Body of pancreas (tissue), 4 donors: ENCODE data around the gene OLIG1.

Experiments
- POLR2A ChIP-seq, 3 donors: fragments of 450-650 bp; IDR thresholded peaks; one replicate each; pipeline ENCODE4 v1.6.1; 2016; ENCODE audit warnings: antibody characterized with exemption in 3 of 3, mild to moderate bottlenecking in 2 of 3
- TF ChIP-seq, protein P1 (sequence below), 7 experiments: fragments of 450-650 bp in 4 of 7; fragments of 200-600 bp in 3 of 7; sonication (generic) in 3 of 7; IDR thresholded peaks; one replicate each; pipeline ENCODE4 v1.5.1; 2016 to 2019; ENCODE audit warnings: antibody characterized with exemption in 7 of 7

DNA sequence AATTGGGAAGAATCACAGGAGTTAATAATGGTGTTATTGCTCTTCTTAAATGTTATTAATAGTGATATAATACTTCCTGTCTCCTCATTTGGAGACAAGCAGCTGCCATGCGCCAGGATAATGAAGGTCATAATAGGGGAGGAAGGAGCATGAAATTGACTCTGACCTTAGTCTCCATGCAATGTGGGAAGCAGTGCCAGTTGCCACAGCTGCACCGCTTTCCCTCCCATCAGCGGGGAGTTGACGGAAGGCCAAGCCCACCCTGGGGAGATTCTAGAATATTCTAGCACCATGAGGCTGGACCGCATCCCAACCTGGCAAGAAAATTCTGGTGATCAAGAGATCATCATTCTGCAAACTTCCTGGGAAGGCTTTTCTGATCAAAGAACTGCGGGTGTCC, 11.0 kb upstream of the OLIG1 start:
- TF ChIP-seq POLR2A (IDR thresholded peaks at IDR 0.05) = no peak
- TF ChIP-seq, protein P1, sequence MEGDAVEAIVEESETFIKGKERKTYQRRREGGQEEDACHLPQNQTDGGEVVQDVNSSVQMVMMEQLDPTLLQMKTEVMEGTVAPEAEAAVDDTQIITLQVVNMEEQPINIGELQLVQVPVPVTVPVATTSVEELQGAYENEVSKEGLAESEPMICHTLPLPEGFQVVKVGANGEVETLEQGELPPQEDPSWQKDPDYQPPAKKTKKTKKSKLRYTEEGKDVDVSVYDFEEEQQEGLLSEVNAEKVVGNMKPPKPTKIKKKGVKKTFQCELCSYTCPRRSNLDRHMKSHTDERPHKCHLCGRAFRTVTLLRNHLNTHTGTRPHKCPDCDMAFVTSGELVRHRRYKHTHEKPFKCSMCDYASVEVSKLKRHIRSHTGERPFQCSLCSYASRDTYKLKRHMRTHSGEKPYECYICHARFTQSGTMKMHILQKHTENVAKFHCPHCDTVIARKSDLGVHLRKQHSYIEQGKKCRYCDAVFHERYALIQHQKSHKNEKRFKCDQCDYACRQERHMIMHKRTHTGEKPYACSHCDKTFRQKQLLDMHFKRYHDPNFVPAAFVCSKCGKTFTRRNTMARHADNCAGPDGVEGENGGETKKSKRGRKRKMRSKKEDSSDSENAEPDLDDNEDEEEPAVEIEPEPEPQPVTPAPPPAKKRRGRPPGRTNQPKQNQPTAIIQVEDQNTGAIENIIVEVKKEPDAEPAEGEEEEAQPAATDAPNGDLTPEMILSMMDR (IDR thresholded peaks at IDR 0.05) = no peak
